GM12878 (cell line): Measurements from ENCODE around the gene STK32A. TPM values are rescaled to one million over a fixed set of nuclear protein-coding genes. Genes with fewer than 3 reads are reported as not detected.
"Not testable (repeated sequence)": the region's sequence is repeated elsewhere in the genome, so short reads cannot be mapped to it uniquely, and the experiment has no call there.

ENCODE experiments used
- ATAC-seq: fragments of 200-7000 bp; cut with Tn5 transposase; 3 replicates; pipeline ENCODE4 v1.9.1; 2020; ENCODE audit warnings: mild to moderate bottlenecking, moderate library complexity
- BruUV-seq: library from RNA; stranded (reverse); fragments of 400-500 nt; replicated peaks from 2 replicates; lab custom pipeline; 2021; lab: Mats Ljungman, UMichigan
- CTCF ChIA-PET: fragments of 300-600 bp; sonication (Branson Sonifier 250); formaldehyde crosslinking; extraction: SDS; loops from one replicate; lab custom pipeline; 2021; ENCODE audit warnings: inconsistent platforms; lab: Yijun Ruan, JAX
- POLR2A ChIA-PET: fragments of 350-600 bp; formaldehyde crosslinking; extraction: SDS; loops from one replicate; lab custom pipeline; 2021; ENCODE audit warnings: inconsistent platforms; lab: Charles Lee
- RAD21 ChIA-PET: fragments of 300-600 bp; sonication (Branson Sonifier 250); formaldehyde crosslinking; loops from one replicate; lab custom pipeline; 2023; ENCODE audit warnings: antibody characterized with exemption; ENCODE audit not compliant: unreplicated experiment; lab: Charles Lee
- SMC1A ChIA-PET: fragments of 300-600 bp; sonication (Branson Sonifier 250); formaldehyde crosslinking; loops from one replicate; lab custom pipeline; 2023; ENCODE audit not compliant: unreplicated experiment, uncharacterized antibody; lab: Charles Lee
- DNase-seq: peaks from one replicate; pipeline ENCODE4 v3.0.0-alpha.2; 2011; ENCODE audit warnings: low read depth, low spot score
- FAIRE-seq: peaks from 3 replicates; lab custom pipeline; 2011; peaks lifted over from hg19 to GRCh38; lab: Jason Lieb, UNC
- H2AFZ ChIP-seq: 2 replicates; pipeline ENCODE4 v1.6.0; 2011; ENCODE audit warnings: low read depth, low read length, control low read depth; ENCODE audit not compliant: control insufficient read depth
- H3K27ac ChIP-seq: 2 replicates; pipeline ENCODE4 v1.5.1; 2011; ENCODE audit warnings: control low read depth; ENCODE audit not compliant: control insufficient read depth, insufficient read depth
- H3K27me3 ChIP-seq, 2 experiments: replicated peaks in 1 of 2; 2 replicates each; pipeline versions ENCODE4 v1.6.0 to v1.6.1; 2011; ENCODE audit warnings: low read length in 1 of 2; ENCODE audit not compliant: control insufficient read depth in 2 of 2, insufficient read depth in 2 of 2
- H3K36me3 ChIP-seq, 2 experiments: 2 replicates each; pipeline ENCODE4 v1.5.1; 2011; ENCODE audit warnings: low read length in 1 of 2; ENCODE audit not compliant: control insufficient read depth in 2 of 2, insufficient read depth in 2 of 2
- H3K4me1 ChIP-seq: 2 replicates; pipeline ENCODE4 v1.6.1; 2011; ENCODE audit warnings: mild to moderate bottlenecking, low read length, moderate library complexity, mixed read lengths; ENCODE audit not compliant: control insufficient read depth, insufficient read depth
- H3K4me2 ChIP-seq: 2 replicates; pipeline ENCODE4 v1.6.0; 2011; ENCODE audit warnings: control low read depth; ENCODE audit not compliant: control insufficient read depth, insufficient read depth
- H3K4me3 ChIP-seq: fragments of 200-600 bp; sonication (generic); 2 replicates; pipeline ENCODE4 v1.5.1; 2016
- H3K79me2 ChIP-seq: 2 replicates; pipeline ENCODE4 v1.6.0; 2011; ENCODE audit warnings: low read length; ENCODE audit not compliant: control insufficient read depth, insufficient read depth
- H3K9ac ChIP-seq: 2 replicates; pipeline ENCODE4 v1.8.0; 2011; ENCODE audit warnings: low read length, control low read depth, mixed read lengths; ENCODE audit not compliant: control insufficient read depth, insufficient read depth
- H3K9me3 ChIP-seq: replicated peaks from 3 replicates; pipeline ENCODE4 v1.5.1; 2011; ENCODE audit warnings: mild to moderate bottlenecking, low read length; ENCODE audit not compliant: control insufficient read depth, insufficient read depth
- H4K20me1 ChIP-seq: 2 replicates; pipeline ENCODE4 v1.6.0; 2011; ENCODE audit not compliant: control insufficient read depth, insufficient read depth
- EP300 ChIP-seq, 2 experiments: fragments of 150-350 bp in 1 of 2; IDR thresholded peaks; 2 replicates each; pipeline ENCODE4 v1.6.1; 2011 to 2012; ENCODE audit warnings: low read depth in 2 of 2, low read length in 2 of 2, borderline replicate concordance in 1 of 2, improper control_type of control experiment in 1 of 2, inconsistent platforms in 1 of 2; ENCODE audit not compliant: control insufficient read depth in 1 of 2
- EZH2 ChIP-seq: IDR thresholded peaks from 2 replicates; pipeline ENCODE4 v1.6.1; 2012; ENCODE audit warnings: low read depth, mild to moderate bottlenecking, control low read depth, inconsistent platforms, low read length, borderline replicate concordance; ENCODE audit not compliant: control insufficient read depth
- WGBS: methylation state at CpG from one replicate; pipeline ENCODE4 v1.1.6; 2016; ENCODE audit warnings: low lambda C conversion rate; ENCODE audit not compliant: insufficient replicate concordance, insufficient coverage; ENCODE audit errors: missing lambda C conversion rate; 5-methylcytosine and 5-hydroxymethylcytosine counted together
- in situ Hi-C: fragments of 300-500 bp; cut with MboI; formaldehyde crosslinking; loops from 9 replicates; pipeline ENCODE4 v1.14.3; 2018; ENCODE audit warnings: mixed read lengths
- intact Hi-C: fragments of 100-400 bp; cut with micrococcal nuclease; formaldehyde crosslinking; loops from one replicate; pipeline ENCODE4 v1.14.2; 2022; ENCODE audit not compliant: unreplicated experiment
- polyA plus RNA-seq, 11 experiments: library from polyadenylated mRNA; depleted of rRNA in 4 of 11; unstranded in 6 of 11; stranded (reverse) in 5 of 11; fragments of >200 nt; fragmentation: Nextera tagmentation in 4 of 11; fragmentation: Illumina TruSeq in 1 of 11; extraction: Ambion mirVana in 4 of 11; extraction: Trizol in 1 of 11; gene quantifications; 1 replicate in 1 of 11; 2 replicates in 10 of 11; pipeline versions ENCODE4 v1.2.1 to v1.2.3, GENCODE V29; 2011 to 2016; ENCODE audit warnings: inconsistent platforms in 2 of 11, missing spikeins in 2 of 11, low read depth in 1 of 11
- total RNA-seq, 4 experiments: library from RNA; depleted of rRNA in 3 of 4; stranded (reverse); fragments of >200 nt in 3 of 4; fragmentation: Illumina TruSeq in 1 of 4; extraction: Trizol in 1 of 4; gene quantifications; 2 replicates each; pipeline versions ENCODE4 v1.2.1 to v1.2.3, GENCODE V29; 2013 to 2021

Gene STK32A
- total and polyA plus RNA-seq, 10 of the 15 experiments (the other 5 are each of a cell fraction or from before 2014, with no cell fraction given): under 0.01 to 0.10 TPM; not detected in 8

- H3K4me3 ChIP-seq: no peak overlapping the region
- SMC1A ChIA-PET: interaction anchor here (0.8 kb wide), 1 partner anchor 129 kb away, joined by 3 read pairs; no protein-coding TSS in a partner anchor
- ATAC-seq: no peak
- WGBS: 33% methylated on average over 4 of the region's 4 CpGs
- POLR2A ChIA-PET: no interaction called here
- H2AFZ ChIP-seq: no peak overlapping the region
- H3K4me2 ChIP-seq: no peak overlapping the region
- no peaks in the 10 kb centered on the region for H4K20me1 ChIP-seq
- H3K9ac ChIP-seq: no peak overlapping the region
- H3K4me1 ChIP-seq: no peaks in the 10 kb centered on the region
- no peak for FAIRE-seq
- RAD21 ChIA-PET: no interaction called here
- no peaks in the 10 kb centered on the region for H3K9me3 ChIP-seq
- H3K36me3 ChIP-seq: no peaks in the 10 kb centered on the region
- H3K27ac ChIP-seq: no peak overlapping the region
- DNase-seq: no peak
- no peaks in the 10 kb centered on the region; a peak in 2 of 4 replicates for H3K27me3 ChIP-seq
- TF ChIP-seq EP300 (IDR thresholded peaks at IDR 0.05; ENCODE audit: borderline replicate concordance in 1 of 2, control insufficient read depth in 1 of 2, low read depth in 2 of 2, low read length in 2 of 2) (no peak), EZH2 (no peak)
- TF ChIP-seq, all 136 proteins: peak for 0
- CTCF ChIA-PET: no interaction called here
- H3K79me2 ChIP-seq: no peaks in the 10 kb centered on the region
- intact Hi-C loops (no loop called here), in situ Hi-C loops (no loop called here)
- no TSS peak for BruUV-seq
Observed at GRCh38 chr5:147240266-147240985, 5.6 kb downstream of the STK32A start.

GRCh38 chr5:147243238-147243637, 8.4 kb downstream of the STK32A start:
- H3K9ac ChIP-seq, CTCF ChIA-PET, H3K4me3 ChIP-seq, H3K4me1 ChIP-seq, BruUV-seq, RAD21 ChIA-PET, H2AFZ ChIP-seq, intact Hi-C loops, H3K36me3 ChIP-seq, FAIRE-seq, H4K20me1 ChIP-seq, DNase-seq, H3K9me3 ChIP-seq, H3K27me3 ChIP-seq, H3K79me2 ChIP-seq, ATAC-seq, POLR2A ChIA-PET, H3K27ac ChIP-seq, in situ Hi-C loops, H3K4me2 ChIP-seq: not testable (repeated sequence)
- SMC1A ChIA-PET: interaction anchor here (0.7 kb wide), 1 partner anchor 77 kb away, joined by 3 read pairs; no protein-coding TSS in a partner anchor
- 37% methylated on average over 6 of the region's 6 CpGs for whole genome bisulfite sequencing
